Ovary (tissue), 9 donors: ENCODE data around the gene RGS19. TPM values are rescaled to one million over a fixed set of nuclear protein-coding genes. Genes with fewer than 3 reads are reported as not detected.

Experiments
- DNase-seq, 5 donors: peaks; one replicate each; pipeline ENCODE4 v3.0.0-alpha.2; 2019 to 2020
- H3K27ac ChIP-seq, 2 donors: fragments of 200-600 bp; one replicate each; pipeline versions ENCODE4 v1.5.1 to v1.8.0; 2019 to 2022
- H3K27me3 ChIP-seq: fragments of 200-600 bp; one replicate; pipeline ENCODE4 v1.8.0; 2022
- H3K36me3 ChIP-seq: fragments of 200-600 bp; sonication (generic); one replicate; pipeline ENCODE4 v1.5.1; 2019
- H3K4me1 ChIP-seq: one replicate; pipeline ENCODE4 v1.8.1; 2013; ENCODE audit warnings: mild to moderate bottlenecking, moderate library complexity; ENCODE audit not compliant: insufficient read depth
- H3K4me3 ChIP-seq: fragments of 200-600 bp; sonication (generic); one replicate; pipeline ENCODE4 v1.5.1; 2017
- H3K9me3 ChIP-seq, 2 donors: fragments of 200-600 bp in 1 of 2; sonication (generic) in 1 of 2; one replicate each; pipeline versions ENCODE4 v1.5.1 to v1.8.1; 2013 to 2019; ENCODE audit warnings: mild to moderate bottlenecking in 1 of 2, moderate library complexity in 1 of 2
- EP300 ChIP-seq: sonication (generic); formaldehyde crosslinking; IDR thresholded peaks from one replicate; pipeline ENCODE4 v1.6.1; 2017; ENCODE audit warnings: antibody characterized with exemption
- POLR2A ChIP-seq: fragments of 450-650 bp; IDR thresholded peaks from one replicate; pipeline ENCODE4 v1.6.1; 2017; ENCODE audit warnings: antibody characterized with exemption, mild to moderate bottlenecking, moderate library complexity
- WGBS, 3 donors: extraction: QIAGEN DNeasy Blood & Tissue Kit in 1 of 3; methylation state at CpG; one replicate each; pipeline versions ENCODE4 v1.1.5 to v1.1.7; 2013 to 2017; 5-methylcytosine and 5-hydroxymethylcytosine counted together
- intact Hi-C, 4 donors: fragments of 100-400 bp; cut with DNase I; formaldehyde crosslinking; loops; one replicate each; pipeline versions ENCODE4 v1.11.0 to v1.15.1; 2022 to 2023
- polyA plus RNA-seq, 2 donors: library from polyadenylated mRNA; stranded (reverse); fragments of 200-250 nt in 1 of 2; fragments of 350-450 nt in 1 of 2; fragmentation: Illumina TruSeq in 1 of 2; extraction: RNeasy Lipid Tissue Mini Kit (QIAGEN cat#74804) in 1 of 2; gene quantifications; one replicate each; pipeline ENCODE4 v1.2.3, GENCODE V29; 2013 to 2014
- total RNA-seq, 7 donors: library from RNA; depleted of rRNA in 2 of 7; stranded (reverse); fragments of >200 nt in 2 of 7; fragmentation: NEBNext Ultra II Directional in 3 of 7; extraction: Animal tissue kit (Norgen Biotek cat#: 25700) in 3 of 7; gene quantifications; one replicate each; pipeline versions ENCODE4 v1.1.0 to v1.2.4, GENCODE V29; 2016 to 2023
- TF ChIP-seq, protein P1 (sequence below), 3 donors: fragments of 450-650 bp in 2 of 3; fragments of 200-600 bp in 1 of 3; IDR thresholded peaks; one replicate each; pipeline versions ENCODE4 v1.5.1 to v1.8.0; 2016 to 2022; ENCODE audit warnings: antibody characterized with exemption in 3 of 3, mild to moderate bottlenecking in 1 of 3
- donor health status: DM: no; HTN: no; CAD: no; lungs with moderate emphysema.
- donor health status: DM: no; HTN: no; CAD: no.
- donor health status: Bipolar disorder and iron deficiency.
- donor health status: DM: yes; HTN: yes; CAD: no.
- donor health status: DM: no; HTN: no; CAD: no.
- donor health status: DM: yes; HTN: yes; CAD: no.

Gene RGS19
- total and polyA plus RNA-seq, 9 donors, result 2.1 to 7.6 (median 4.5) TPM

DNA sequence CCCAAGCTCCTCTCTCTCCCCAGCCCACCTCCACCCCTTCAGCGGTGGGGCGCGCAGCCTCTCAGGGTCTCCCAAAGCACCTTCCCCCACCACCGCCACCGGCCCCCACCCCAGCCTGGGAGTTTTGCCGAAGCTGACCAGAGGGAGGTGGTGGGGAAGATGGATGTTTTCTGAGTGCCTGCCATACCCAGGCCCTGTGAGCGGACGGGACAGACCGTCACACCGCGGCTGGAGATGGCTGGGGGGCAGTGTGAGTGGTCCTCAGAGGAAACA, 37.6 kb downstream of the RGS19 start:
- DNase-seq, result no peak
- no peak for TF ChIP-seq POLR2A
- TF ChIP-seq, protein P1, sequence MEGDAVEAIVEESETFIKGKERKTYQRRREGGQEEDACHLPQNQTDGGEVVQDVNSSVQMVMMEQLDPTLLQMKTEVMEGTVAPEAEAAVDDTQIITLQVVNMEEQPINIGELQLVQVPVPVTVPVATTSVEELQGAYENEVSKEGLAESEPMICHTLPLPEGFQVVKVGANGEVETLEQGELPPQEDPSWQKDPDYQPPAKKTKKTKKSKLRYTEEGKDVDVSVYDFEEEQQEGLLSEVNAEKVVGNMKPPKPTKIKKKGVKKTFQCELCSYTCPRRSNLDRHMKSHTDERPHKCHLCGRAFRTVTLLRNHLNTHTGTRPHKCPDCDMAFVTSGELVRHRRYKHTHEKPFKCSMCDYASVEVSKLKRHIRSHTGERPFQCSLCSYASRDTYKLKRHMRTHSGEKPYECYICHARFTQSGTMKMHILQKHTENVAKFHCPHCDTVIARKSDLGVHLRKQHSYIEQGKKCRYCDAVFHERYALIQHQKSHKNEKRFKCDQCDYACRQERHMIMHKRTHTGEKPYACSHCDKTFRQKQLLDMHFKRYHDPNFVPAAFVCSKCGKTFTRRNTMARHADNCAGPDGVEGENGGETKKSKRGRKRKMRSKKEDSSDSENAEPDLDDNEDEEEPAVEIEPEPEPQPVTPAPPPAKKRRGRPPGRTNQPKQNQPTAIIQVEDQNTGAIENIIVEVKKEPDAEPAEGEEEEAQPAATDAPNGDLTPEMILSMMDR (IDR thresholded peaks at IDR 0.05), result no peak
- no peak for TF ChIP-seq EP300
- Histone ChIP-seq H3K27ac (no peak overlapping the region), H3K36me3 (no peaks in the 10 kb centered on the region), H3K9me3 (no peaks in the 10 kb centered on the region), H3K27me3 (peaks cover 2% of the 10 kb centered on the region), H3K4me1 (peaks cover 2% of the 10 kb centered on the region), H3K4me3 (no peak overlapping the region)
- intact Hi-C loops, result no loop called here
- 2 to 10% (median 4%) methylated on average over 6 to 11 of the region's 11 CpGs for WGBS, 3 donors

- no peak for DNase-seq
- Histone ChIP-seq H3K4me1 (peaks cover 2% of the 10 kb centered on the region), H3K27me3 (peaks cover 2% of the 10 kb centered on the region), H3K4me3 (no peak overlapping the region), H3K36me3 (no peaks in the 10 kb centered on the region), H3K27ac (no peak overlapping the region), H3K9me3 (no peaks in the 10 kb centered on the region)
- intact Hi-C loops, result no loop called here
- TF ChIP-seq EP300 (no peak), POLR2A (no peak)
- TF ChIP-seq, protein P1 (IDR thresholded peaks at IDR 0.05), result no peak
- WGBS, 3 donors, result 31 to 40% (median 38%) methylated on average over 14 to 15 of the region's 15 CpGs
Observed at GRCh38 chr20:64041040-64041780, 38.1 kb downstream of the RGS19 start.

DNA sequence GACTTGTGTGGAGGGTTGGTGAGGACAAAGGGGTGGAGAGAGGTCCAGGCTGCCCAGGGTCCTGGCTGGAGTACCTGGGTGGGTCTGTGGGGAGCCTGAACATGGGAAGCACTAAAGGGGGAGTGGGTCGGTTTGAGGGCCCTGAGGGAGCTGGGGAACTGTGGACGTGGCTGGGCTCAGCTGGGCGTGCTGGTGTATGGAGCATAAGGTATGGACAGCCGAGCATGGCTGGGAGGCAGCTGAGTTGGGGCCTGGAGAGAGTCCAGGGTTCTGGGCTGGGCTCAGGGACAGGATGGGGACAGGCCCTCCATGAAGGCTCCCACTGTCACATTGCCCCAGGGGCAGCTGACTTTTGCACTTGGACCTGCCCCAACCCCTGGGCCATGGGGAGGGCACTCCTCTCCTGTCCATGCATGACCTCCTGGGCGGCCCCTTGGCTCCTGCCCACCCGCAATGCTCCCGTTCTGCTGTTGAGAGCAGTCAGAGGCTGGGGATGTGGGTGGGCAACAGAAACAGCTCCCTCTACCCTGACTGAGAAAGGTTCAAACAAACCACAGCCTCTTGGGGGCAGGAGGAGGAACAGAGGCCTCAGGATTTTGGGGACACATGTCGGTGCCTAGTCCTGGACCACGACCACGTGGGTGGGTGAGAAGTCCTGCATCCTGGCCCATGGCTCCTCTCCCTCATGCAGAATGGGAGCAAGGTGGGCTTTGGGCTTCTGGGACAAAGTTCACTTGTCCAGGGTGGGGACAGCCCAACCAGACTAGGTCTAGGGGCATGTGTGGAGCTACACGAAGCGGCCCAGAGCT, 38.9 kb downstream of the RGS19 start:
- Histone ChIP-seq H3K27ac (no peak overlapping the region), H3K4me1 (peaks cover 2% of the 10 kb centered on the region)
- intact Hi-C loops, result no loop called here

More for the DNA sequence above, 38.9 kb downstream of the RGS19 start:
- DNase-seq, result no peak
- 57 to 60% (median 59%) methylated on average over 12 of the region's 12 CpGs for WGBS, 3 donors
- Histone ChIP-seq H3K4me3 (no peak overlapping the region), H3K27me3 (peaks cover 2% of the 10 kb centered on the region), H3K9me3 (no peaks in the 10 kb centered on the region), H3K36me3 (no peaks in the 10 kb centered on the region)
- TF ChIP-seq, protein P1 (IDR thresholded peaks at IDR 0.05), result no peak
- TF ChIP-seq POLR2A, result no peak
- TF ChIP-seq EP300, result no peak
